HG03520 (cell line): Measurements from ENCODE around the gene PPFIA4.

ENCODE experiments used
- ATAC-seq: cut with Tn5 transposase; IDR thresholded peaks from one replicate; pipeline ENCODE4 v1.9.1; 2021; ENCODE audit warnings: mild to moderate bottlenecking, moderate library complexity; ENCODE audit not compliant: unreplicated experiment

Gene PPFIA4

DNA sequence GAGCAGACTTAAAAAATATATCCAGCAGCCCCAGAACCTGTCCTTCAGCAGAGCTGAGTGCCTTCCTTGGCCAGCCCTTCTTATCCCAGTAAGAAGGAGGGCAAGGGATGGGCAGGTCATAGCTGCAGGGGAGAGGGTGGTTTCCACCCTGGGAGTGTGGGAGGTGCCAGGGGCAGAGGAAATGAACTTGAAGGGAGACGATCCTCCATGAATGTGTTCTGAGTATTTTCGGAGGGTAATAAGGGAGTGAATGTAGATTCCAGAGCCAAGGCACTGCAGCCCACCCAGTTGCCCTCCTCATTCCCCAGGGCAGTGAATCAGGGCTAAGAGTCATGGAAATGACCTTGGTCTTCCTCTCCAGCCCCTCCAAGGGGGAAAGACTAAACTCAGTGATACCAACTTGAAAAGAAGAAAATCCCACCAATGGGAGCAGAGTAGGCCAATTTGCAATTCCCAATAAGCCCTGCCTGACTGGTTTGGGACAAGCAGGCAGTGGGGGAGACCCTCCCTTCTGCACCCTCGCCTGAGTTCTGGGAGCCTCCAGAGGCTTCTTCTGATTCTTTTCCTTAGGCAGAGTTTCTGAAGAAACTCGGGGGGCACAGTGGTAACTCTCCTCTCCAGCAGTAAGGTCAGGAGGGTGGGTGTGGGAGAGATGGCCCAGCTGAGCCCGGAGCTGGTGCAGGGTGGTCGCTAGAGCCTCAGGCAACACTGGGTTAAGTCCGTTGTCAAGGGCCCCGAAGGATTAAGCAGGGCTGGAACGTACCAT is 55.4 kb downstream of the PPFIA4 start:
- no peak for ATAC-seq

DNA sequence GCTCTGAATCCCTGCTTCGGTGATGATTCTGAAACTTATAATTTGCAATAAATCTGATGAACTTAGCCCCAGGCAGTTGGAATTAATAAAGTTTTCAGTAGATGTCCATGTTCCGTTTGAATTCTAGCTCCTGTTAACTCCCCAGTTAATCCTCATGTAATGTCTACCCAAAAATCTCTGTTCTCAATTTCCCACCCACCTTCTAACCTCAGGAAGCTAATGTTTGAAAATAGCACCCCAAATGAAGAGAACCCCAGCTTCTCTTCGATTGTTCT is 55.9 kb downstream of the PPFIA4 start:
- ATAC-seq, result no peak

DNA sequence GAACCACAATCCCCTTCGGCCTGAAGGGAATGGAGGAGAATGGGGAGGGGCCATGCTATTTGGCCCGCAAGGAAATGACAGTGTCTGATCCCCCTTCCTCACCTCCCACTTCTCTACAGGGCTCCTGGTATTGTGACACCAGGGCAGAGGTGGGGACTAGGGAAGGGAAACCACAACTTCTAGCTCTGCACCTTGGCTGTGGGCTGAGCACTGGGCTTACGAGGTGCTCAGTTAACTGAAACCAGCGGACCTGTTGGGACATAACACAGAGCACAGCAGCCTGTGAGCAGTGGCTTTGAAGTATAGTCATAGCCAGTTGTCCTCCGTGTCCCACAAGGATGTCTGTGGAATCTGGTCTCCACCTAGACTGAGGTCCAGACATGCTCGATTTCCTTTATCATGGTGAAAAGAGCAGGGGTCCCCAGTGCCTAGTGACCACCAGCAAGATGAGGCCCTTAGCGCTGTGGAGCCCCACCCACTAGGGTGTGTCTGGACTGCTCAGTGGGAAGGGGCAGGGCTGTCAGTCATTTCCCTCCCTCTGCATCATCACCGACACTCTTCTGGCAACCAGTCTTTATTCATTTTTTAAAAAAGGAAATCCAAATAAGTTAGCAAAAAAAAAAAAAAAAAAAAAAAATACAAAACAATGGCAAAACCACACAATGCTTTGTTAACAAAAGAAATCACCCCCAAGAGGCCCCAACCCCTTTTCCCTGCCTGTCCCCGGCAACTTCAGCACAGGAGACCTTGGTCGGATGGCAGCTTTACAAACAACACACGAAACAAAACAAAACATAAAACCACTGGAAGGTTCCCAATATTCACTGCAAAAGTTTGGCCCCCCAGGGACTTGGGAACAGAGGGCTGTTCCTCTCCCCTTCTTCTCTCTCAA is 56.5 kb downstream of the PPFIA4 start:
- ATAC-seq, result no peak

DNA sequence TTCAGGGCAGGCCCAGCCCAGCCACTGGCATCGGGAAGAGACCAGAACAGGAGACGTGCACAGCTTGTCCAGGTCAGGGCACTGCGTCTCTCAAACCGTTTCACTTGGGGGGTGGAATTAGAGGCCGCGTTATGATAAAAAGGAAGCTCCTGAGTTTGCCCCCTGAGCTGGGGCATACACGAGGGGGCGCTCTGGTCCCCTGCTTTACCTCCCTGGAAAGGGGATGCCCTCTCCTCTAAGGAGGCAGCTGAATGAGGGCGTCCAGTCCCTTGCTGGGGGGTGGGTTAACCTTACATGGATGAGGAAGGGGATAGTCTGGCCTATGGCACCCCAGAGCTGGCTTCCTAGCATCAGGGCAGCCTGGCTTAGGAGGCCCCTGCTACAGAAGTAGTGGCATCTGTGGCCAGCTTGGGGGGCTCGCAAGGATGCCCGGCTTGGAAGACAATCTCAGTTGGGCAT is 57.2 kb downstream of the PPFIA4 start:
- ATAC-seq, result no peak

DNA sequence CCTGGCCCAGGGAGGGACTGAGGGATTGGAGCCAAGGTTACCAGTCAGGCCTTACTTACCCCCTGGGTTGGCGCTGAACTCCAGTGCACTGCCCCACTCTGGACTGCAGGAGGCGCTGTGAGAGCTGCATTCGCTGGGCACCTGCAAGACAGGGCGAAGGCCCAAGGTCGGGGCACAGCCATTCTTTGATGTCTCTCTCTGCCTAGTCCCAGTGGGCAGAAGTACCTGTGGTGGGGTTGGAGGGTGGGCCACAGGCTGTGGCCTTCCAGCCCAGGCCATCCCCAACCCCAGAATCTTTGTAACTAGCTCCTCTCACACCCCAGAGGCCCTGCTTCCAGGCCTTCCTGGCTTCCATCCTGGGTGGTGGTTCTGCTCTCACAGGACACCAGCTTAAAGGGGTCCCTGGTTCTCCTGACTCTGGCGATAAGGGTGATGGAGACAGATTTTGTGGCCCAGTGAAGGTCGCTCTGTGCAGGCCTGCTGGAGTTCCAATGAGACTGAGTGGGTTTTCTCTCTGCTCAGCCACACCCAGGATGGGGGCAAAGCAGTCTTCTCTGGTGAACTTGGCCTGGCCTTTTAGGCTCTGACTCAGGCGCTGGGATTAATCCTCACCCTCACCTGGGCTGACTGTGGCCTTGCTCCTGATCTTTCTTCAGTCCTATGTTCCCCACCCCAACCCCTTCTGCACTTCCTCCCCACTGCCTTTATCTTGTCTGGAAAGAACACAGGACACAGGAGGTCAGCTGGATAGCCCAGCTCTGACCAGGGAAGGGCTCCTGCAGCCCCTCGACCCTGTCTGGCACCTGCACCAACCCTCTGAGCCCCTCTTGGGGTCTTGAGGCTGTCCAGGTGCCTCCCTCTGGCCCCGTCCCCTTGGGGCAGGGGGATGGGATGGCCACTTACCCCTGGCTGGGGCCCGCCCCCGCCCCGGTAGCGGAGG is 58.6 kb downstream of the PPFIA4 start:
- no peak for ATAC-seq

DNA sequence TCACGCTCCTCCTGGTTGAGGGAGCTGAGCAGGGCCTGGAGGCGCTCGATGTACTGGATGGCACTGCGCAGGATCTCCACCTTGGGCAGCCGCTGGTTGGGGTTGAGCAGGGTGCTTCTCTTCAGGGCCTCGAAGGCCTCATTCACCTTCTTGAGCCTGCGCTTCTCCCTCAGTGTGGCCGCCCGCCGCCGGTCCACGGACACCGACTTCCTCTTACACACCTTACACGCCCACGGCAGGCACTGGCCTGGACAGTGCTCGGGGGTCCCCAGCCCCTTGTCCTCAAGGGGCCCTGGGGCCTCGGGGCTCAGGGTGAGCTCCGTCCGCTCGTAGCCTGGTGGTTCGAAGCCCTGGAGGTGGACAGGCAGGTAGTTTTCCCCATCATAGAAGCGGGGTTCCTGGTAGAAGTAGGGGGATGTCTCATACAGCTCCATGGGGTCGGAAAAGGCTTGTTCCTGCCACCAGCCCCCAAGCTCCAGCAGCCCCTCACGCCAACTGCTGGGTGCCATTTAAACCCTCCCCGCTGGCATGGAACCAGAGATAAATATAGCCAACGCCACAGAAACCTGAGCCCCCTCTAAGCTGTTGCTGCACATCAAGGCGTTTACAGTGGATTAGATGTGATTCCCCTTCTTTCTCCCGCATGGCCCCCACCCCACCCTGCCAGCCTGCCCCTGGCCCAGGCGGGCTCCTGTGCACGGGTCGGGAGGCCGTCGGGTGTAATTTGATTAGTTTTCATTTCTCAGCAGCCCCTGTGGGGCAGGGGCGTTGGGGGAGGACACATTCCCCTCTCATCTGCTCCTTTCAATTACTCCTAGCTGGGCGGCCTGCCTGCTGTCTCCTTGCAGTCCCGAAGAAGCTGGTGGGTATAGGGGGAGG is 59.5 kb downstream of the PPFIA4 start, which contains the start of gene MYOG:
Gene MYOG, minus strand, starts transcription at position 485 of the 879 bp plus-strand sequence. Its CDS starts 51 bp downstream, at position 434.
- no peak for ATAC-seq

DNA sequence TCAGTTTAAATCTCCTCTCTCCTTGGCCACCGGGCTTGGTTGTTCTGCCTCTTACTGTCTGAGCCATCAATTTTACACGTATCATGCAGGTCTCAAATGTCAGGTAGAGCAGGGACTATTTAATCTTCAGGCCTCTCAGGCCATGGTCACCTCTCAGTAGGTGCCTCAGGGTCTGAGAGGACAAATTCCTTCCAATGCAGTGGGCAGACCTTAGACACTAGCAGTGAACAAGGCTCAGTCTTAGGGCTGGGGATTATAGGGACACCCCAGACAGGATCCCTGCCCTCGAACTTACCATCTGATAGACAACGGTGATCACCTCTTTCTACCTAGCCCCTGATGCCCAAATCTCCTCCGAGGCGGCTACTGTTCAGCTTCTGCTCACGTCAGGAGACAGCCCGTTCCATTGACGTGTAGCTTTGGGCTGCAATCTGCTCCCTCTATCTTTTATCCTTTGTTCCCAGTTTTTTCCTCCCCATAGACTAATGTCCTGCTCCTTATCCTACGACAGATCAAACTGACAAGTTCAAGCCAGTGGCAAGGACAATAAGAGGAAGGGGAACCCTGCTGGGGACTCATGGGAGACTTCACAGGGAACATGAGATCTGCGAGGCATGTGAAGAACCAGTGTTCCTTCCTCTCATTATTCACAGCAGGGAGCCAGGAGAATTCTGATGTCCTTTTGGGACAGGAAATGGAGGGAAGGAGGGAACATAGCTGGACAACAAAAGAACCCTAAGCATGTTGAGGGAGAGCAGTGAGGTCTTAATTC is 60.9 kb downstream of the PPFIA4 start:
- no peak for ATAC-seq

DNA sequence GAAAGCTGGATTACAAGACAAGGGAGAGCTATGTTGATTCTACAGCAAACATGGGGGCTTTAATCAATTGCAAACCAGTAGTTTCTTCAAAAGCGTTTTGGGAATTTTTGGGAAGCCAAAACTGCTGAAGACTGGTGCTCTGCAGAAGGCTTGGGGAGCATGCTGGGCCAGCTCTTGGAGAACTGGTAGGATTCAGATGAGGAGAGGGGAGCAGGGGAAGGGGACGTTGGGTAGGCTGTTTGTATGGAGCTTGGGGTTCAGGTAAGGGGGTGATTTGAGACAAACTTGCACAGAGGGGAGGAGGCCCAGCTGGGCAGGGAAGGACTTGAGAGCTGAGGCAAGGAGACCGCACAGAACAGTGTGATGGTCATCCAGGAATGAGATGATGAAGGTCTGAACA is 62.1 kb downstream of the PPFIA4 start:
- no peak for ATAC-seq

DNA sequence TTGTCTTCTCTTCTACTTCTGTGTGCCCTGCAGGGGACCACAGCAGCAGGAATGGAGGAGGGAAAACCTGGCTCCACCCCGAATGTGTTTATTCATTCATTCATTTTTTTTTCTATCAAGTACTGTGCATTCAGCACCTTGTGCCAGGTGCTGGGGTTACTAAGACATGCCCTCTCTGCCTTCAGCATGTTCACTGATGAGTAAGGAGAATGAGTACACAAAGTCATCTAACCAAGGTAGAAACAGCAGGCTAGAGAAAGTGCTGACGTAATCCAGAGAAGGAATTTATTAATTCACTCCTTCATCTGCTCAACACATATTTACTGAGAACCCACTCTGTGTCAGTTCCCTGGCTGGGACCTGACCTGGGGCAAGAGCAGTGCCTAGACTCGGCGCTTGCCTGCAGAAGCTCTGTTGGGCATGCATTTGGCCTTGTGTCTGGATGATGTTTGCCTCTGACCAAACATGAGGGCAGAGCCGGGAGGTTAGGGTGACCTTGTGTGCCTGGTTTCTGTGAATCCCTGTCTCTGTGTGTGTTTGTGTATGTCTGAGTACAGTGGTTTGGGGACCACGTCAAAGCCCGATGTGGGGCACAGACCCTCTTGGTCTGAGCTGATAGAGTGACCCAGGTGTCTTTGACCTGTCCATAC is 62.8 kb downstream of the PPFIA4 start:
- ATAC-seq, result no peak

DNA sequence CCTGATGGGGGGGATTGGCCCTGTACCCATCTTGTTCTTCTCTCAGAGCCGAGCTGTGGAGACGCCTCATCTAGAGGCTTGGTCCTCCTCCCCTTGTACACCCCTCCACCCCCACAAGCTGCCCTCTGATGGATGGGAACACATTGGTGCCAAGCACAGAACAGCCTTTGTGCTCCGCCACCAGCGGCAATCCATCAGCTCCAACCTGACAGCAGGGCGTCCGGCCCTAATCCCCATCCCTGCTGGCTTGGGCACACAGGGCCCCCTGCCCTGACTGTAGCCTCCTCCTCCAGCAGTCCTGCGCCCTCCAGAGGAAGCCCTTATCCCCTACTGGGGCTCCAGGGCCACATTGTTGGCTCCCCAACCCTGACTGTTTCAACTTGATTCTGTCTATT is 63.4 kb downstream of the PPFIA4 start:
- ATAC-seq, result no peak

DNA sequence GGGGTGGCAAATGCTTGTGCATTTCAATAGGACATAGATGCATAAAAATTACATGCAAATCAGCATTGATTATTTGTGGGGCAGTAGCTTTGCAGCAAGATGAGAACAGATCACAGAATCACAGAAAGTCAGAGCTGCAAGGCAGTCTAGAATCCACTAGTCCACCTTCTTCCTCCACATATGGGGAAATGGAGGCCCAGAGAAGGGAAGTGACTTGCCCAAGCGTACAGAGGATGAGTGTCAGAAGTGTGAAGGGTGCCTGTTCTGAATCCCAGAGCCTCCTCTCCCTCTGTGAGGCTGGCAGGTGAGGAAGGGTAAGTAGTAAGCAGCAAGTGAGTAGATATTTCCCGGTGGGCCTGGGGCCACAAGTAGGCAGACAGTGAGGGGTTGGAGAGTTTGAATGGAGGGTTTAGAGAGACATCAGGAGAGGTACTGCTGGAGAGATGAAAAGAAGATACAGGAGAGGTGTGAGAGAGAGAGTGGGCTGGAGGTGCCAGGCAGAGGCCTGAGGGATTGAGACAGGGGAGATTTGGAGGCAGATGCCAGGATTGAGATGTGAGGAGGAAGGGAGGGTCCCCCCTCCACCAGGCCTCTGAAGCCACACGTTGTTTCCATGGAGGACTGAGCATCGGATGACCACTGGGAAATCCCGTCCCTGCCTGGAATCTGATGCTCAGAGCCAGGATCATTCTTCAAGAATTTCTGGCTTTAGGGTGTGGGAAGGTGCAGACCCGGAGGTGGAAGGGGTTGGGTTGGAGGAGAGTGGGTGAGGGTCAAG is 64.3 kb downstream of the PPFIA4 start:
- no peak for ATAC-seq

DNA sequence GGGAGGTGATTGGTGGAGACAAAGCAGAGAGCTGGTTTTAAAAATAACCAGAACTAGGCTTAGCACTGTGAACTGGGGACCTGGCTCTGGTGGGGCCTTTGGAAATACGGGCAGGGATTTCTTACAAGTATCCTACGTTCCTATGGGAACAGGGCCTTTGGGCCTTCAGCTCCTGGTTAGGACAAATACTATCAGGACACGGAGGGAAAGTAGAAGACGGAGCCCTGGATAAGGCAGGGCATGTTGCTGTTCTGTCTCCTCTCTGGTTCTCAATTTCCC is 64.8 kb downstream of the PPFIA4 start:
- no peak for ATAC-seq

DNA sequence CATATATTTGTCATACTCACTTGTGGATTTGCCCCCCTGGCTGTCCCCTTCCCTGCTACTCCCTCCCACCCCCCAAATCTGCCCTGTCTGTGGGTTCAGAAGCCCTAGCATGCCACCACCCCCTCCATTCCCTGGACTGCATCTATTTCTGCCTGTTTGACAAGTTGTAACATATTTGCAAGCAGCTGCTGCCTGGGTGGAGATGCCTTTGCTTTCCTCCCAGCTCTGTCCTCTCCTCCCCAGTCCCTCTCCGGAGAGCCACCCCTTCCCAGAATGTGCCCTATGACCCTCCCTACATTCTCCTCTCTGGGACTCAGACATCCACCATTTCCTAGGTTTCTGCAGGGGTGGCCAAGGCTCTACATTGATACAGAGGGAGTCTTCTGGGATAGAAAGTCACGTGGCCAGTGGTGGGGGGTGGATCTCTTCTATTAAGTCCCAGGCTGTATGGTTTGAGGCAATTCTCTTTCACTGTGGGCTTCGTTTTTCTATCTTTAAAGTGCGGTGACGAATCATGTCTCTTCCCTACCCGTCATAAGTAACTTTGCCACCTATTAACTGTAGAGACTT is 65.6 kb downstream of the PPFIA4 start:
- no peak for ATAC-seq

DNA sequence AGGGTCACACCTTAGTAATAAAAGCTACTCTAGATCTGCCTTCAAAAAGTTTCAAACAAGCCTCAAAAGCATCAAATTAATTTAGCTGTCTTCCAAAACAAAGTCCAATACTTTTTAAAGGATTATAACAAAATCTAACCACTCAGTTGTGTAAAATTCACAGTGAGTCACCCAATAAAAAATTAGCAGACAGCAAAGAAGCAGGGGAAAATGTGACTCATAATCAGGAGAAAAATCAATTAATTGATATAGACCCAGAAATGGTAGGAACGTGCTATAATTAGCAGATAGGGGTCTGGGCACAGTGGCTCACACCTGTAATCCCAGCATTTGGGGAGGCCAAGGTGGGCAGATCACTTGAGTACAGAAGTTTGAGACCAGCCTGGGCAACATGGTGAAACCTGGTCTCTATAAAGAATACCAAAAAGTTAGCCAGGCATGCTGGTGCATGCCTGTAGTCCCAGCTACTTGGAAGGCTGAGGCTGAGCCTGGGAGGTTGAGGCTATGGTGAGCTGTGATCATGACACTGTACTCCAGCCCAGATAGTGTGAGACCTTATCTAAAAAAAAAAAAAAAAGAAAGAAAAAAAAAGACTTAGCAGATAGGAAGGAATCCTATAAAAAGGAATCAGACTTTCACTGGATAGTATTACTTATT is 67.6 kb downstream of the PPFIA4 start:
- no peak for ATAC-seq

DNA sequence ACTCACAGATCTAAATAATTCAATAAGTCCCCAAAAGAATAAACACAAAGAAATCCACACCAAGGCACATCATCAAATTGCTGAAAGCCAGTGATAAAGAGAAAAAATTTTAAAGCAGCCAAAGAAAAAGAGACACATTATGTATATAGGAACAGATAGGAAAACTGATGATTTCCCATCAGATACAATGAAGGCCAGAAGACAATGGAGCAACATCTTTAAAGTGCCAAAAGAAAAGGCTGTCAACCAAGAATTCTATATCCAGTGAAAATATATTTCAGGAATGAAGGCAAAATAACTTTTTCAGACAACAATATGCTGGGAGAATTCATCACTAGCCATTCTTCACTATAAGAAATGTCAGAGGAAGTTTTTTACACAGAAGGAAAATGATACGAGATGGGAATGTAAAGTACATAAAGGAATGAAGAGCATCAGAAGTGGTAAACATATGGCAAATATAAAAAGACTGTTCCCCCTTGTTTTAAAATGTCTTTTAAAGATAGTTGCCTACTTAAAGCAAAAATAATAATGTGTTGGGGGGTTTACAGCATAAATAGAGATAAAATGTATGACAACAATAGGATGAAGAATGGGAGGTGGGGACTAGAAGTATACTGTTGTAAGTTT is 68.9 kb downstream of the PPFIA4 start:
- ATAC-seq, result no peak

DNA sequence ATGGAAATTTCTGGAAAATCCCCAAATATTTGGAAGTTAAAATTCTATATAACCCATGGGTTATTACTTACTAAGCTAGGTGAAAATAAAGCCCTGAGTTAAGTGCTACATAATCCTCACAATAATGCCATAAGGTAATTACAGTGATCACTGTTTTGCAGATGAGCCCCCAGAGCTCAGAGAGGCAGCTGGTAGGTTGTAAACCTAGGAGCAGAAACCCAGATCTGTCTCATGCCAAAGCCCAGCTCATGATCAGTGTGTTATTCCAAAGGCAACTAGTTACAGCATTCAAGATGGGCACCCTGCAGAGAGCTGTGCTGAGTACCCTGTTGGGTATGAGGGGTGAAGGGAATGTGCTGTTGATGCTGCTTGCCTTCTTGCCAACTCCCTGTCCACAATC is 70.3 kb downstream of the PPFIA4 start:
- ATAC-seq, result no peak

DNA sequence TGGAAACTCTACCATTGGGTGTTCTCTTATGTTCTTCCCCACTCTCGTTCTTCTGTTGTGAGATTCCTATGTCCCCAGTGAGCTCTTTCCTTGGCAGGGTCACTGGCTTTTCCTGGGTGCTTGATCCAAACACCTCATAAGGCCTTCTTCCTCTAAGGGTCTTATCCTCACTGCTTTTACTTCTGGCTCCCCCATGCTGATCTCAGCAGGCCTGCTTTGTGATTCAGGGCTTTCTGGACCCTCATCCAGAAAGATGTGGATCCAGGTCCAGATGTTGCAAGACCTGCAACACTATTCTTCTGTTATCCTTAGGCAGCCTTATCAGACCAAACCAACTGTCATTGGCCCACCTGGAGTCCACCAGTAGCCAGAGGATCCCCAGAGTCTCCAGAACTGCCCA is 70.7 kb downstream of the PPFIA4 start:
- ATAC-seq, result no peak
